ENCODE measurements around the gene SHPK.

DNA sequence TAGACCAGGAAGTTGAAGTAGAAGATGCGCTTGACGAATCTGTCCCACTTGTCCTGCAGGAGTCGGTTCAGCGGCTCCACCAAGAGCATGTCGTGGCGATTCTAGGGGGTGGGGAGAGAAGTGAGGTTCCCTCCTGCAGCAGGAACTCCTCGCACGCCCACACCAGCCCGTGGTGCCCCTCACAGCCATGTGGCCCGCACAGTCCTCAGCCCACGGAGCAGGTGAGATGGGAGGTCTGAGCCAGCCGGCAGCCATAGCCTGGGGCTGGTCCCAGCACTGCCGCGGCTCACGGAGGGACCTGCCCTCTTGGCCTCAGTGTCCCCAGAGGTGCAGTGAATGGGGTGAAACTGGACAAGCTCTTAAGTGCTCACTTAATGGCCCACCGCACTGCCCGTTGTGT, 50.2 kb downstream of the SHPK start:
- TF ChIP-seq, protein P1, sequence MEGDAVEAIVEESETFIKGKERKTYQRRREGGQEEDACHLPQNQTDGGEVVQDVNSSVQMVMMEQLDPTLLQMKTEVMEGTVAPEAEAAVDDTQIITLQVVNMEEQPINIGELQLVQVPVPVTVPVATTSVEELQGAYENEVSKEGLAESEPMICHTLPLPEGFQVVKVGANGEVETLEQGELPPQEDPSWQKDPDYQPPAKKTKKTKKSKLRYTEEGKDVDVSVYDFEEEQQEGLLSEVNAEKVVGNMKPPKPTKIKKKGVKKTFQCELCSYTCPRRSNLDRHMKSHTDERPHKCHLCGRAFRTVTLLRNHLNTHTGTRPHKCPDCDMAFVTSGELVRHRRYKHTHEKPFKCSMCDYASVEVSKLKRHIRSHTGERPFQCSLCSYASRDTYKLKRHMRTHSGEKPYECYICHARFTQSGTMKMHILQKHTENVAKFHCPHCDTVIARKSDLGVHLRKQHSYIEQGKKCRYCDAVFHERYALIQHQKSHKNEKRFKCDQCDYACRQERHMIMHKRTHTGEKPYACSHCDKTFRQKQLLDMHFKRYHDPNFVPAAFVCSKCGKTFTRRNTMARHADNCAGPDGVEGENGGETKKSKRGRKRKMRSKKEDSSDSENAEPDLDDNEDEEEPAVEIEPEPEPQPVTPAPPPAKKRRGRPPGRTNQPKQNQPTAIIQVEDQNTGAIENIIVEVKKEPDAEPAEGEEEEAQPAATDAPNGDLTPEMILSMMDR (IDR thresholded peaks at IDR 0.05; ENCODE audit: low read length) = no peak
- no peak for TF ChIP-seq EZH2 (IDR thresholded peaks at IDR 0.05; ENCODE audit: borderline replicate concordance, low read length)

Measured in OCI-LY1 (cell line).